Lower leg skin (tissue), 3 donors: ENCODE measurements around the gene HSPA1A.

Source experiments
- CTCF ChIP-seq, 3 donors: fragments of 450-650 bp; IDR thresholded peaks; one replicate each; pipeline ENCODE4 v1.5.1; 2016; ENCODE audit warnings: antibody characterized with exemption in 3 of 3, mild to moderate bottlenecking in 3 of 3, moderate library complexity in 2 of 3
- POLR2A ChIP-seq, 2 donors: fragments of 450-650 bp; IDR thresholded peaks; one replicate each; pipeline ENCODE4 v1.6.1; 2016 to 2017; ENCODE audit warnings: antibody characterized with exemption in 2 of 2, mild to moderate bottlenecking in 1 of 2, moderate library complexity in 1 of 2

- TF ChIP-seq CTCF (IDR thresholded peaks at IDR 0.05), result no peak
- TF ChIP-seq POLR2A (IDR thresholded peaks at IDR 0.05), result no peak
Observed at GRCh38 chr6:31768363-31769257, 46.7 kb upstream of the HSPA1A start.
